ENCODE results near the gene DUXA.

Gene DUXA

DNA sequence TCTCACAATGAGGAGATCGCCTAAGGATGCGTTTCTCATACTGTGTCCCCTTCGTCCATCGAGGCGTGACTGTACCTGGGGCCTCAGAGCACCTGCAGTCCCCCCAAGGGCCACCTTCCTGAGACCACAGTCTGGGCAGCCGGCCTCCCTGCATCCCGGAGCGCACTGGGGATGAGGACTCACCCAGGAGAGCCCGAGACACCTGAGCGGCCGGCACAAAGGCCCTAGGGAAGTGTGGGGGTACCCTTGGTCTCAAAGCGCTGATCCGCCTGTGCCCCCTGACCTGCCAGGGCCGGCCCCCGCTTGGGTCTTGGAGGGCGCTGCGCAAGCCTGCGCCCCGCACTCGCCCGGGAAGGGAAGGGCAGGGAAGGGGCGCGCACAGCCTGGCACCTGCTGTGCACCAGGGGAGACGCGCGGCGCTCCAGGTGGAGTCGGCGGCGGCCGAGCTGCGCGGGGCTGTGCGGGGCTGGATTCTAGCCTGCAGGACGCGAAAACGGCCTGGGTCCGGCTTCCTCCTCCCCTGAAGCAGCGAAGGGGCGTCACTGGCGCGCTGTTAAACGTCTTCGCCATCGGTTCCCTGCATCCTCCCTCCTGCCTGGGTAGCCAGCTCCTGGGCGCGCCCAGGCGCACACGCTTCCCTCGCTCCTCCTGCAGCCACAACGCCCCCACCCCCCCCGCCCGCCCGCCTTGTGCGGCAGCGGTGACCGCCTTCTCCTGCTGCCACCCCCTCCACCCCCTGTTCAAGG is 61.1 kb downstream of the DUXA start:
- DNase-seq, result no peak

Measured in activated CD4-positive, alpha-beta T cell treated with anti-CD3 and anti-CD28 coated beads, Interleukin-2, amount 50 U/mL, for 16 hours (primary cell).